Adrenal gland (tissue), 12 donors: ENCODE measurements around the gene SBNO2. TPM values are rescaled to one million over a fixed set of nuclear protein-coding genes. Genes with fewer than 3 reads are reported as not detected.

Experiments
- DNase-seq, 7 donors: peaks; one replicate each; pipeline ENCODE4 v3.0.0-alpha.2; 2019 to 2020
- H3K27ac ChIP-seq, 5 donors: fragments of 200-600 bp; sonication (generic) in 4 of 5; 1 replicate in 3 of 5; 2 replicates in 2 of 5; pipeline versions ENCODE4 v1.5.1 to v1.8.0; 2016 to 2020; ENCODE audit warnings: mild to moderate bottlenecking in 1 of 5
- H3K27me3 ChIP-seq: fragments of 200-600 bp; 2 replicates; pipeline ENCODE4 v1.8.0; 2021
- H3K36me3 ChIP-seq, 2 donors: fragments of 200-600 bp; replicated peaks in 1 of 2; 1 replicate in 1 of 2; 2 replicates in 1 of 2; pipeline versions ENCODE4 v1.5.1 to v1.8.0; 2018 to 2022
- H3K4me1 ChIP-seq, 2 donors: fragments of 200-600 bp; replicated peaks in 1 of 2; 1 replicate in 1 of 2; 2 replicates in 1 of 2; pipeline versions ENCODE4 v1.5.1 to v1.8.0; 2018 to 2021
- H3K4me3 ChIP-seq, 4 donors: fragments of 200-600 bp; sonication (generic) in 3 of 4; one replicate each; pipeline ENCODE4 v1.5.1; 2016 to 2018
- H3K9me3 ChIP-seq, 3 donors: fragments of 200-600 bp; sonication (generic) in 1 of 3; replicated peaks in 1 of 3; 1 replicate in 2 of 3; 2 replicates in 1 of 3; pipeline versions ENCODE4 v1.5.1 to v1.8.0; 2016 to 2021
- CTCF ChIP-seq, 6 experiments: fragments of 450-650 bp in 4 of 6; fragments of 200-600 bp in 2 of 6; sonication (generic) in 1 of 6; IDR thresholded peaks; 1 replicate in 5 of 6; 2 replicates in 1 of 6; pipeline versions ENCODE4 v1.5.1 to v1.8.0; 2016 to 2021; ENCODE audit warnings: antibody characterized with exemption in 6 of 6, mild to moderate bottlenecking in 2 of 6, moderate library complexity in 1 of 6
- POLR2A ChIP-seq, 2 donors: fragments of 450-650 bp; IDR thresholded peaks; one replicate each; pipeline ENCODE4 v1.6.1; 2017; ENCODE audit warnings: antibody characterized with exemption in 2 of 2, mild to moderate bottlenecking in 2 of 2, moderate library complexity in 1 of 2
- WGBS, 4 donors: extraction: QIAGEN DNeasy Blood & Tissue Kit in 2 of 4; methylation state at CpG; one replicate each; pipeline versions ENCODE4 v1.1.5 to v1.1.7; 2013 to 2017; 5-methylcytosine and 5-hydroxymethylcytosine counted together
- intact Hi-C, 2 donors: fragments of 100-400 bp; cut with DNase I; formaldehyde crosslinking; loops; one replicate each; pipeline versions ENCODE4 v1.14.1 to v1.15.0; 2022 to 2023
- polyA plus RNA-seq, 3 donors: library from polyadenylated mRNA; stranded (reverse); fragments of 200-250 nt in 2 of 3; fragments of 350-450 nt in 1 of 3; fragmentation: Illumina TruSeq in 1 of 3; extraction: RNeasy Lipid Tissue Mini Kit (QIAGEN cat#74804) in 1 of 3; gene quantifications; one replicate each; pipeline ENCODE4 v1.2.3, GENCODE V29; 2013 to 2014
- total RNA-seq, 9 donors: library from RNA; depleted of rRNA in 4 of 9; stranded (reverse); fragments of >200 nt in 4 of 9; fragments of 120-200 nt in 1 of 9; fragmentation: NEBNext Ultra II Directional in 1 of 9; extraction: Animal tissue kit (Norgen Biotek cat#: 25700) in 1 of 9; gene quantifications; one replicate each; pipeline versions ENCODE4 v1.1.0 to v1.2.4, GENCODE V29; 2013 to 2023
- donor health status: healthy with polysubstance abuse.
- donor health status: Bipolar disorder and iron deficiency.
- donor health status: DM: yes; HTN: yes; CAD: no.
- donor health status: DM: no; HTN: no; CAD: no.
- donor health status: DM: no; HTN: no; CAD: no.
- donor health status: DM: yes; HTN: yes; CAD: no.

The SBNO2 gene
- total and polyA plus RNA-seq, 12 donors = 13.6 to 176 (median 74.7) TPM

- Histone ChIP-seq H3K4me1 (peaks cover 7 to 40% of the 10 kb centered on the region in 2 donors), H3K36me3 (peaks cover 0 to 70% of the 10 kb centered on the region in 2 donors), H3K9me3 (no peaks in the 10 kb centered on the region), H3K27ac (peak overlapping the region in 1 of 5 donors; percentile 66), H3K27me3 (no peaks in the 10 kb centered on the region), H3K4me3 (no peak overlapping the region)
- no peak for DNase-seq
- WGBS, 4 donors = 78 to 100% (median 84%) methylated on average over 2 to 14 of the region's 14 CpGs
- intact Hi-C loops = no loop called here
- TF ChIP-seq CTCF (IDR thresholded peaks at IDR 0.05) (no peak), POLR2A (IDR thresholded peaks at IDR 0.05) (no peak)
Observed at GRCh38 chr19:1222394-1222793, 48.3 kb upstream of the SBNO2 start.

- H3K9me3 ChIP-seq = no peaks in the 10 kb centered on the region
- no peak for DNase-seq
- H3K4me3 ChIP-seq = no peak overlapping the region
- H3K27me3 ChIP-seq = no peaks in the 10 kb centered on the region
- TF ChIP-seq CTCF (IDR thresholded peaks at IDR 0.05) (no peak), POLR2A (IDR thresholded peaks at IDR 0.05) (no peak)
- H3K36me3 ChIP-seq = peaks cover 0 to 65% of the 10 kb centered on the region in 2 donors
- peak overlapping the region in 2 of 5 donors; percentile 7 to 66 for H3K27ac ChIP-seq
- intact Hi-C loops = no loop called here
- 30 to 77% (median 74%) methylated on average over 5 to 22 of the region's 22 CpGs for WGBS, 4 donors
- H3K4me1 ChIP-seq = peaks cover 7 to 45% of the 10 kb centered on the region in 2 donors
Observed at GRCh38 chr19:1221904-1222255, 47.8 kb upstream of the SBNO2 start.

- H3K4me3 ChIP-seq = no peak overlapping the region
- 52 to 78% (median 55%) methylated on average over 10 to 38 of the region's 38 CpGs for WGBS, 4 donors
- H3K27ac ChIP-seq = peak overlapping the region in 2 of 5 donors; percentile 7 to 66
- no peaks in the 10 kb centered on the region for H3K27me3 ChIP-seq
- intact Hi-C loops = no loop called here
- H3K9me3 ChIP-seq = no peaks in the 10 kb centered on the region
- TF ChIP-seq POLR2A (IDR thresholded peaks at IDR 0.05) (no peak), CTCF (IDR thresholded peaks at IDR 0.05) (peak; percentile 73 to 94 (median 88))
- DNase-seq = peak; percentile 86 to 95 (median 90)
- peaks cover 10 to 51% of the 10 kb centered on the region in 2 donors for H3K4me1 ChIP-seq
- peaks cover 0 to 59% of the 10 kb centered on the region in 2 donors for H3K36me3 ChIP-seq
Observed at GRCh38 chr19:1220976-1221903, 47.2 kb upstream of the SBNO2 start.

- Histone ChIP-seq H3K4me3 (no peak overlapping the region), H3K4me1 (peaks cover 17 to 58% of the 10 kb centered on the region in 2 donors), H3K27me3 (no peaks in the 10 kb centered on the region), H3K9me3 (no peaks in the 10 kb centered on the region), H3K36me3 (peaks cover 0 to 52% of the 10 kb centered on the region in 2 donors), H3K27ac (peak overlapping the region in 1 of 5 donors; percentile 66)
- 80 to 87% methylated on average over 33 of the region's 33 CpGs; no CpG with 5 or more reads in 2 of the 4 donors for WGBS, 4 donors
- DNase-seq = no peak
- intact Hi-C loops = no loop called here
- no peak for TF ChIP-seq POLR2A (IDR thresholded peaks at IDR 0.05)
- no peak for TF ChIP-seq CTCF (IDR thresholded peaks at IDR 0.05)
Observed at GRCh38 chr19:1220477-1220930, 46.4 kb upstream of the SBNO2 start.
